HG02571 (cell line): ENCODE results near the gene BCCIP.

Experiments
- ATAC-seq: cut with Tn5 transposase; IDR thresholded peaks from one replicate; pipeline ENCODE4 v1.9.1; 2021; ENCODE audit warnings: mild to moderate bottlenecking, moderate library complexity; ENCODE audit not compliant: unreplicated experiment

BCCIP gene

DNA sequence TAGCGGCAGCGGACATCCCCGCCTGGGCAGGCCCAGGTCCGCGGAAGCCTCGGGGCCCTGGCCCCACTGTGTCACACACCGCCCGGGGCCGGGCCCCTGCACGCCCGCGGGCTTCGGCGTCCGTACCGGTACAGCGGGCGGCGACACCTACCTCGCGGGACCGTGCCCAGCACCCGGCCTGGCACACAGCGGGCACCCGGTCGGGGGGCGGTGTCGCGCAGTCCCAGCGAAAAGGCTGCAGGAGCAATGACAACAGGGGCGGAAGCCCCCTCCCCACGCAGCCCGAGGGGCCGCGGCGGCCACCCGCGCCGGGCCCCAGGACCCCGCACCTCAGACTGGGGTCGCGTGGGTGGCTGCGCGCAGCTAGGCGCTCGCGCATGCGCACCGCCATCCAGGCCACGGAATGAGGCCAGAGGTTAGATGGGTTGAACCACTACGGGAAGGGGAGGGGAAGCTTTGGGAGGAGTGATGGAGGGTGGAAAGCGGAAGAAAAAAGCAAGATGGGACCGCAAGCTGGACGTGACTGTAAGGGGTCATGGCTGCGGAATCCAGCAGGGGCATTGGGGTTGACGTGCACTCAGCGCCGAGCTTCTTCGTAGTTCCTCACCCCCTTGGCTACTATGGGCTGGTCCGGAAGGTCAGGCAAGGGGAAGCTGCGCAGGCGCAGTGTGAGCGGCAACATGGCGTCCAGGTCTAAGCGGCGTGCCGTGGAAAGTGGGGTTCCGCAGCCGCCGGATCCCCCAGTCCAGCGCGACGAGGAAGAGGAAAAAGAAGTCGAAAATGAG lies at the start of gene BCCIP, which contains the start of gene UROS:
BCCIP (plus strand) TSS at position 669 of the 785 bp plus-strand sequence; CDS start at position 681, 12 bp downstream.
UROS (minus strand) TSS at position 381 of the 785 bp plus-strand sequence. CDS start 6,759 bp downstream, outside the sequence.
- ATAC-seq, result peak; percentile 80

GRCh38 chr10:125773687-125774543 lies 49.4 kb upstream of the BCCIP start:
- ATAC-seq, result no peak

DNA sequence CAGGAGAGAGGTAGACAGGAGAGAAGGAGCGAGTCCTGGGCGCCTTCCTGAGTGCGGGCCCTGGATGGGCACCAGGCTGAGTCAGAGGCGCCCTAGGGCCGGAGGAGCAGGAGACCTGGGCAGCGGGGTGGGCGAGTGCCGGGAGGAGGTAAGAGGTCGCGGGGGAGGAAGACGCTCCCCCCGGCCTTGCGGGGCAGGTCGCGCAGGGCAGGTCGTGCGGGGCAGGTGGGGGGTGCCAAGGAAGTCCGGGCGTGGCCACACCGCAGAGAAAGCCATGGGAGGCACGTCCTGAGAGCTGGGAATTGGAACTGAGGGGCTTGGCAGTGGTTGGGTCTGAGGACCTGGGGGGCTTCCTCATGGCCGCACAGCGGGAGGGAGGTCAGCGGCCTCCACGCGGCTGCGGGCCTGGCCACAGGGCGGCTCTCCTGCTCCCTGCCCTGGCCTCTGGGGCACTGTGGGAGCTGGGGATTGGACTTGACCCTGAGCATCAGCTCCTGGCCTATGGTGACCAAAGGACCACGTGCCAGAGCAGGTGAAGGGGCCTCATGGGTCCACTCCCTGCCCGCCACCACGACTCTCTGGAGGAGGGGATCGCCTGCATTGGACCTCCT lies 48.7 kb upstream of the BCCIP start:
- ATAC-seq, result no peak

DNA sequence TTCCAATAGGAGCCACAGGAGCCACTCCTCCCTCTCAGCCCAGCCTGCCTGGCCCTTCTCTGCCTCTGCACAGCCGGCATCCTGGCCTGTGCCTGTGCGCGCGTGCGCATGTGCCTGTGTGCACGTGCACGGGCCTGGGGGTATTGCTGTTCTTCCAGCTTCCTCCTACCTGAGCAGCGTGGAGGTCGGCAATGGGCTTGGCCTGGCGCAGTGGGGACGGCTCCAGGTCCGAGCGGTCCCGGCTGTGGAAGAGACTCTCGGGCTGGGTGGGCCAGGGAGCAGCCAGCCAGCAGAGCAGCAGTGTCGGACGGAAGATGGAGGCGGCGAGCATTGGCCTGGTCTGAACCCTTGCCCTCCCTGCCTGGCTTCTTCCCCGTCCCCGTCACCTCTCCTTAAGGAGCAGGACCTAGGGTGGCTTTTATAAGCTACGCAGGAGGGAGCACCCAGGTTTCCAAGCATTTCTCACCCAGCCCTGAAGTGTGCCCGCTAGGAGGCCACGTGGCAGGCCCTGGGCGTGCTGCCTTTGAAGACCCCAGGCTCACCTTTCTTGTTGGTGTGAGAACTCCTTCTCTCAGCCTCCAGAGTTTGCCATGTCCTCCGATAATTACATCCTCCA lies 47.7 kb upstream of the BCCIP start, which contains the start of gene MMP21:
MMP21 (minus strand) TSS at position 331 of the 616 bp plus-strand sequence; CDS start at position 331, 0 bp downstream.
- no peak for ATAC-seq

DNA sequence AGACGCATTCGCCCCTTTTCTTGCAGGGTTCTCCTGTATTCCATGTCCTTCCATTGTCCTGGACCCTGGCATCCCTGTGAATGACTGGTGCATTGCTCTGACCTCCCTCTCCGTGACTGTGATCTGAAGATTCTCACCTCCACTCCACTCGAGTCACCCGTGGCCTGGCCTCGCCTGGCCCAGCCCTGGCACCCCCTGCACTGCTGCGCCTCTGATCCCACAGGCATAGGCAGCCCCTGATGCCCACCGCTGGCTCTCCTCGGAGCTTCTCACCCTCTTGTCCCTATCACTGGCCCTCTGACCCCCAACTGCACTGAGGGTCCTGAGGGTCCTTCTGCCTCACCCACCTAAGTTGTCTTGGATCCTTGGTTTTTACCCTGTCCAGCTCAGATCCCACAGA lies 45.5 kb upstream of the BCCIP start:
- ATAC-seq, result no peak

DNA sequence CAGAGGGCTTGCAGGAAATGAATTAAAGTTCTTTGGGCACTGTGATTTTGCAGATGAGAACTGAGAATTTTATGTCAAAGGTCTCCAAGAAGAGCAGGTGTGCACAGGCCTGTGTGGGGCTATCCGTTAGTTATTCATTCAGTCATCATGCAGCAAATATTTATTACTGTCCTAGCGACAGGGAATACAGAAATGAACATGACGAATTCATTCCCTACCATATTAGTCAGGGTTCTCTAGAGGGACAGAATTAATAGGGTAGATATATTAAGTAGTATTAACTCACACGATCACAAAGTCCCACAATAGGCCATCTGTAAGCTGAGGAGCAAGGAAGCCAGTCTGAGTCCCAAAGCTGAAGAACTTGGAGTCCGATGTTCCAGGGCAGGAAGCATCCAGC lies 44.8 kb upstream of the BCCIP start:
- ATAC-seq, result no peak

DNA sequence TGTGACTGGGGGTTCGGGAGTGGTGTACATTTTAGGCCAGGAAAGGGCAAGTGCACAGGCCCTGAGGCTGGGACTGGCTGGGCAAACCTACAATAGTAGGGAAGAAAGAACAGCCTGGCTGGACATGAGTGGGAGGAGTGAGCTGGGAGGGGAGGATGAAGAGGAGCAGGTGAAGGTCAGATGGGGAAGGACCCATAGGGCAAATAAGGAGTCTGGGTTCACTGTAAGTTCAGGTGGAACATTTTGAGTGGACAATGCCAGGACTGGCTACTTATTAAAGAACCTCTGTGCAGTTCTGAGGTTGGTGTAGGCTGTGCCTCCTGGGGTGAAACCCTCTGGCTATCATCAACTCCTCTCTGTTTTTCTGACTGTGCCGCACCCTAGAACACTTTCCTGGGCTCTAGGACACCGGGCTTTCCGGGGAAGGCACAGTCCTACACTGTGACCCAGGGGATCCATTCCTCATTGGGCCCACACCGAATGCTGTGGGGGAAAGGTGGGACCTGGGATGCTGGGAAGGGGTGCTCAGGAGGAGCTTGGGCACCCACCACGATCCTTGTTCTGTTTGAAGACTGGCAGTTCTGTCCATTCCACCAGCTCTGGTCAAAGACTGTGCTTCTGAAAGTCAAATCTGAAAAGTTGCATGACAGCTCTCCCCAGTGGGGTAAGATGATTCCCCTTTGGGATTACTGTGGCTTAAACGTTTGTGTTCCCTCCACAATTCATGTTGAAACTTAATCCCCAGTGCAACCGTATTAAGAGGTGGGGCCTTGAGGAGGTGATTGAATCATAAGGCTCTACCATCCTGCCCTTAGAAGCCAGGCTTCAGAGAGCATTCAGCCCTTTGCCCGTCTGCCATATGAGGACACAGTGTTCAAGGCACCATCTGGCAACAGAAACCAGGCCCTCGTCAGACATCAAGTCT lies 43.7 kb upstream of the BCCIP start:
- no peak for ATAC-seq

- no peak for ATAC-seq
Observed at GRCh38 chr10:125781374-125781773, 42.0 kb upstream of the BCCIP start.

DNA sequence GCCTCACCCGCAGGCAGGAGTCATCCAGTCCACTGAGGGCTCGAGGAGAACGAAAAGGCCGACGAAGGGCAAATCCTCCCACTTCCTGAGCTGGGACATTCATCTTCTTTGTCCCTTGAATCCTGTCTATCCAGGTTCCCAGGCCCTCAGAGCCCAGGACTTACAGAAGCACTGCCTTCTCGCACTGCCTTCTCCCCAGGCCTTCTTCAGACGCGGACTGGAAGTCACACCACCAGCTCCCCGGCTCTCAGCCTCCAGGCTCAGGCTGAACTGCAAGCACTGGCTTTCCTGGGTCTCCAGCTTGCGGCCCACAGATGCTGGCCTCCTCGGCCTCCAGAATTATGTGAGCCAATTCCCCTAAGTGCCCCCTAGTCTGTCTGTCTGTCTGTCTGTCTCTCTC lies 41.3 kb upstream of the BCCIP start:
- ATAC-seq, result no peak

DNA sequence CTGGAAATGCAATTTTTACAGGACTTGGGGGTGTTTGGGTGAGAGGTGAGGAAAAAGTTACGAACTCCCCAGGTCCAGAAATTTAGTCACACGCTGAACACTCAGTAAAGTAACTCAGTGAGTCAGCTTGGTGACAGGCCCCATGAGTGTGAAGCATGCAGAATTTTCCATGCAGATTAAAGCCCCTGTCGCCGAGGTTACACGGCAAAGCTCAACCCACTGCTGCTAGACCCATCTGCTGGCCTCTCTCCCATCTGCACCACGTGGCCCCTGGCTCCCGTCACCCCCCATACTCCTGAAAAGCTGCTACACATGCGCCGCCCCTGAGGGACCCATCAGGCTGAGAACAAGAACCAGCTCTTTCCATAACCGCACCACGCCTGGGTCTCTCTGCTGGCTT lies 40.7 kb upstream of the BCCIP start:
- no peak for ATAC-seq

DNA sequence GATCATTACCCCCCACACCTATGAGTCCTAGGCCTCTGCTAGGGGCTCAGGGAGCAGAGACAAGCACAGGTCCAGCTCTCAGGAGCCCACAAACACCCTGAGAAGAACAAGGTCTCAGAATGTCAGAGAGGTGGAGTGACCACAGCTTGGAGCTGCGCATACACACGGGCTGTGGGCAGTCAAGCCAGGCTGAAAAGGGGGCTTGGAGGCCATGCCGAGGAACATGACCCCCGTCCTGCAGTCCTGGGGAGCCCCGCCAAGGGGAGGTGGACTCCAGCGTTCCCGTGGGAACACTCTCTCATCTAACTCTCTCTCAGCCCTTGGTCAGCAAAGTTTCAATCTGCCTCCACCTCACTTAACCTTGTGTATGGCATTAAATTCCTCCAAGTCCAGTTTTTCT lies 39.9 kb upstream of the BCCIP start:
- ATAC-seq, result no peak

GRCh38 chr10:125783957-125784356 lies 39.4 kb upstream of the BCCIP start:
- peak; percentile 77 for ATAC-seq

DNA sequence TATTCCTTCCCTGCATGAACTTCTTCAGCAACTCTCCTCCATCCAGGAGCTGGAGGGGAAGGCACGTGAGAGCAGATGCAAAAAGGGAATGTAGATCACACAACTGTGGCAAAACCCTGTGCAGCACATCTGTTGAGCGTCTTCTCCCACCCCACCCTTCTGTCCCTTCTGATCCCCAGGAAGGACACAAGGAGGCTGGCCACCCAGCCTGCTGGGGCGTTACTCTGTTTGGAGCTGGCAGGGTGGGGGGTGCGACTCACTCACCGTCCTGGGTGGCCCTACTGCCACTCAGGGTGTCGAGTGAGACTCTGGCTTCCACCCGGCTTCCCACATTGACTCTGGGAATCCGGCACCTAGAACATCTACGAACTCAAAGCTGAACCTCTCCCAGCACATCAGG lies 37.6 kb upstream of the BCCIP start:
- ATAC-seq, result no peak

- no peak for ATAC-seq
Observed at GRCh38 chr10:125788156-125789034, 35.0 kb upstream of the BCCIP start.

GRCh38 chr10:125792342-125793300 lies 30.7 kb upstream of the BCCIP start:
- no peak for ATAC-seq

- no peak for ATAC-seq
Observed at GRCh38 chr10:125795128-125795527, 28.2 kb upstream of the BCCIP start.

DNA sequence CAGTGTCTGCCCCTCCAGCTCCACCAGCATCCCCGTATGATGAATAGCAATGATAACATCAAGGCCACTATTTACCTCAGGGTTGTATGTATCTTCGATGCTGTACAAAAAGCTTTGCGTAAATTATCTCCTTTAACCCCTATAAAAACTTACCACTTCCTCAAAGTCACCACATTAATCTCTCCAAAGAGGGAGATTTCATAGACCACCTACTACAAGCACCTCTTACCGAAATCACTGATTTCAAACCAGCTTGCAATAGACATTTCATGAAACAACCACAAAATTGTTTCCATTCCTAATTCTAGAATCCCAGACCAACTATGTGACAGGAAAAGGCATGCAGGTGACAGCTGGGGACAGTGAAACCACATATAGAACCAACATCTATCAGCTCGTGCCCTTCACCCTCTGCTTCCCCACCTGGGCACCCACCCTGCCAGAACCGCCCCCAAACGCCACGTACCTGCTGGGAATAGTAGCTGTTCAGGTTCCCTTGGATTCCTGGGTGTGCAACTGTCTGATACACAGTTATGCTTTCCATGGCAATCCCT lies 27.6 kb upstream of the BCCIP start:
- no peak for ATAC-seq
